Measurements from ENCODE around the gene ARID1A.

ARID1A gene

GRCh38 chr1:26828411-26828991 lies 132.7 kb downstream of the ARID1A start:
- no peak for DNase-seq (ENCODE audit: low read depth)

GRCh38 chr1:26829184-26829911 lies 133.5 kb downstream of the ARID1A start:
- DNase-seq (ENCODE audit: low read depth): no peak

DNA sequence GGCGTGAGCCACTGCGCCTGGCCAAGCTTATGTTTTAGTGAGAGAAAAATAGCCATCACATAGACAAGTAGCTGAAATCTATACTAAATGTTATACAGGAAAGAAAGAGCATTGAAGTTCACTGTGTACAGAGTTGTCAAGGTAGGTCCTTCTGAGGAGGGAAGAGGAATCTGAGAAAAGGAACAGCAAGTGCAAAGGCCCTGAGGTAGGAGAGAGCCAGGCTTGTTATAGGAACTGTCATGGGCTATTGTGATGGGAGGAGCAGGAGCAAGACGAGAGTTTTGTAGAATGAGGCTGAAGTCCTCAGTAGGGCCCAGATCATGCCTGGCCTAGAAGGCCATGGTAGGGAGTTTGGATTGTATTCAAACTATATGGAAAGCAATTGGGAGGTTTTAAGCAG lies 135.2 kb downstream of the ARID1A start:
- no peak for DNase-seq (ENCODE audit: low read depth)
